ENCODE measurements around the gene PSMB9.

GRCh38 chr6:32827025-32827424 lies 27.0 kb upstream of the PSMB9 start:
- TF ChIP-seq EZH2phosphoT487 (IDR thresholded peaks at IDR 0.05; ENCODE audit: borderline replicate concordance, low read length) (no peak), CTCF (IDR thresholded peaks at IDR 0.05; ENCODE audit: low read depth, low read length, poor library complexity, severe bottlenecking) (no peak)
